OCI-LY3 (cell line): Measurements from ENCODE around the gene SMIM21.

Experiments
- H2AFZ ChIP-seq: fragments of 200-600, 300-600 bp; shearing (Covaris generic); 2 replicates; pipeline ENCODE4 v1.6.0; 2014; ENCODE audit warnings: antibody characterized with exemption, low read depth, low read length
- H3K27ac ChIP-seq: fragments of 200-600, 300-600 bp; sonication (generic); 2 replicates; pipeline ENCODE4 v1.5.1; 2014; ENCODE audit warnings: mild to moderate bottlenecking, low read length, moderate library complexity, mixed read lengths
- H3K27me3 ChIP-seq: fragments of 200-600, 300-600 bp; sonication (generic); 2 replicates; pipeline ENCODE4 v1.6.1; 2014; ENCODE audit warnings: low read depth, low read length, mixed read lengths
- H3K36me3 ChIP-seq: fragments of 200-600, 300-600 bp; sonication (generic); replicated peaks from 2 replicates; pipeline ENCODE3; 2014; ENCODE audit warnings: low read depth, low read length, mixed read lengths
- H3K4me1 ChIP-seq: fragments of 300-600, 200-600 bp; sonication (generic); 2 replicates; pipeline ENCODE4 v1.6.1; 2014; ENCODE audit warnings: low read length, mixed read lengths
- H3K4me2 ChIP-seq: fragments of 200-600, 300-600 bp; sonication (generic); 2 replicates; pipeline ENCODE4 v1.6.1; 2014; ENCODE audit warnings: low read length, mixed read lengths
- H3K4me3 ChIP-seq: fragments of 300-600, 200-600 bp; sonication (generic); 2 replicates; pipeline ENCODE4 v1.5.1; 2014; ENCODE audit warnings: antibody characterized with exemption, mild to moderate bottlenecking, low read length, moderate library complexity
- H3K79me2 ChIP-seq: fragments of 300-600, 200-600 bp; shearing (Covaris generic); 2 replicates; pipeline ENCODE4 v1.6.1; 2014; ENCODE audit warnings: mild to moderate bottlenecking, low read length, mixed read lengths
- H3K9ac ChIP-seq: fragments of 300-600, 200-600 bp; shearing (Covaris generic); 2 replicates; pipeline ENCODE4 v1.6.0; 2014; ENCODE audit warnings: mild to moderate bottlenecking, low read length, moderate library complexity
- H3K9me3 ChIP-seq: fragments of 200-600, 300-600 bp; shearing (Covaris generic); 2 replicates; pipeline ENCODE4 v1.6.1; 2014; ENCODE audit warnings: low read length, mixed read lengths; ENCODE audit not compliant: insufficient read depth
- H4K20me1 ChIP-seq: fragments of 200-600, 300-600 bp; sonication (generic); 2 replicates; pipeline ENCODE4 v1.6.1; 2016; ENCODE audit warnings: low read length, mixed read lengths; ENCODE audit not compliant: insufficient read depth
- CTCF ChIP-seq: fragments of 200-600, 300-600 bp; sonication (generic); IDR thresholded peaks from 2 replicates; pipeline ENCODE4 v1.5.1; 2014; ENCODE audit warnings: antibody characterized with exemption, low read length, low read depth
- EZH2phosphoT487 ChIP-seq: fragments of 200-600 bp; shearing (Covaris generic); IDR thresholded peaks from 2 replicates; pipeline ENCODE4 v1.6.1; 2018; ENCODE audit warnings: antibody characterized with exemption, mixed run types, low read depth

The SMIM21 gene

DNA sequence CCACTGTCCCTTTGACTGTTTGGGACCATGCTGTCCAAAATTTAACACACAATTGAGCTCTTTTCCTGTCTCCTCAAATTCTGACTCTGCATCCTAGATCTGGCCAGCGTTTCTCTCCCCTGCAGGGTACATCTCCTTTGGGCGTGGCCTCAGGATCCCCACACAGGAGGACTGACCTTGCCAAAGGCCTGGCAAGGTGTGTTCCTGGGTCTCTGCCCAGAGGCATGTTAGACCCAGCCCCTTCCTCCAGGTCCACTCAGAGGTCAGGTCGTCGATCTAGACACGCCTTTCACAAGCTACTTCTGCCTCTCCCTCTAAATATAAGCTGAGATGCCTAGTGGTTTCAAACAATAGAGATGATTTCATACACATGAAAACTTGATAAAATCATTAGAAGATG is 45.4 kb upstream of the SMIM21 start:
- no peaks in the 10 kb centered on the region for H3K9me3 ChIP-seq
- no peak overlapping the region for H3K27ac ChIP-seq
- TF ChIP-seq CTCF, result no peak
- TF ChIP-seq EZH2phosphoT487, result no peak
- H3K27me3 ChIP-seq, result no peaks in the 10 kb centered on the region
- H4K20me1 ChIP-seq, result no peaks in the 10 kb centered on the region
- H3K4me1 ChIP-seq, result peaks cover 2% of the 10 kb centered on the region; the same call in 1 of the 2 replicates
- H3K36me3 ChIP-seq, result no peaks in the 10 kb centered on the region
- no peak overlapping the region for H3K9ac ChIP-seq
- H2AFZ ChIP-seq, result no peak overlapping the region
- no peaks in the 10 kb centered on the region for H3K79me2 ChIP-seq
- H3K4me3 ChIP-seq, result no peak overlapping the region
- H3K4me2 ChIP-seq, result no peak overlapping the region

- Histone ChIP-seq H4K20me1 (no peaks in the 10 kb centered on the region), H3K27me3 (no peaks in the 10 kb centered on the region), H3K4me1 (no peaks in the 10 kb centered on the region), H3K4me3 (no peak overlapping the region), H3K9ac (no peak overlapping the region), H3K79me2 (no peaks in the 10 kb centered on the region), H3K9me3 (no peaks in the 10 kb centered on the region), H3K4me2 (no peak overlapping the region), H2AFZ (no peak overlapping the region), H3K36me3 (no peaks in the 10 kb centered on the region), H3K27ac (no peak overlapping the region)
- no peak for TF ChIP-seq CTCF
- TF ChIP-seq EZH2phosphoT487, result no peak
Observed at GRCh38 chr18:75472396-75472795, 44.9 kb upstream of the SMIM21 start.

DNA sequence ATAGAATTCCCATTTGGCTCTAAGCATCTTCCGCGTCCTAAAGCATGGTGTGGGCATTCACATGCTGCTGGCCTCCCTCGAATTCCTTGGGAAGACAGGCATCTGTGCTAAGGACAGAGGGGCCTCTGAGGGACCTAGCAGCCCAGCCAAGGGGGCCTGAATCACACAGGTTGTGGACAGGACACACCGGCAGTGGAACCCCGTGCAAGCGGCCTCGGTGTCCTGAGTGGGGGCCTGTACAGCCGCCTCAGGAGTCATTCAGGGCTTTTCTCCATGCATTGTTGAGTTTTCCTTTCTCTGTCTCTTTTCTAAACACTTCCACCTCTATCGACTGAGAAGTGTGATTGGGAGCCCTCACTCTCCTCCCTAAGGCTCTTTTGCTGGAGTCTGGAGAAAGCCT is 44.3 kb upstream of the SMIM21 start:
- Histone ChIP-seq H3K4me2 (no peak overlapping the region), H2AFZ (no peak overlapping the region), H3K9ac (no peak overlapping the region), H3K79me2 (no peaks in the 10 kb centered on the region), H4K20me1 (no peaks in the 10 kb centered on the region), H3K9me3 (no peaks in the 10 kb centered on the region), H3K4me3 (no peak overlapping the region), H3K27ac (no peak overlapping the region), H3K36me3 (no peaks in the 10 kb centered on the region), H3K27me3 (no peaks in the 10 kb centered on the region), H3K4me1 (no peaks in the 10 kb centered on the region)
- no peak for TF ChIP-seq CTCF

DNA sequence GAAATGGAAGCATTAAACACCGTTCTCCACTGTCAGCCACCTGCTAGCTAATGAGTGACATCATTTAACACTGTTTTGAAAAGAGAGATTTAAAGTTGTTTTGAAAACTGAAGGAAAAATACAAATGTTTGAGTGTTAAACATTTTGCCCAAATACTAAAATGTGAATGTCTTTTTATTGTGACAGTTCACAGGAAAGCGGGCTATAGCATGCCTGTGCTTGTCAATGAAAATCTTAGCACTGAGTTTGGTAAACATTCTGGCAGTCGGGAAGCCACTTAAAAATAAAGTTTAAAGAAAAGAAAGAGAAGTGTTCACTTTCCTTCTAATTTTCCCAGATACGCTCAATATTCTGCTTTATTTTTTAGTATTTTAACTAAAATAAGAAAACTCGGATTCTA is 40.3 kb upstream of the SMIM21 start:
- Histone ChIP-seq H3K27ac (no peak overlapping the region), H3K9me3 (no peaks in the 10 kb centered on the region), H3K4me1 (no peaks in the 10 kb centered on the region), H3K4me3 (no peak overlapping the region), H2AFZ (no peak overlapping the region), H4K20me1 (no peaks in the 10 kb centered on the region), H3K27me3 (no peaks in the 10 kb centered on the region), H3K4me2 (no peak overlapping the region), H3K79me2 (no peaks in the 10 kb centered on the region), H3K36me3 (no peaks in the 10 kb centered on the region), H3K9ac (no peak overlapping the region)
- TF ChIP-seq EZH2phosphoT487, result no peak
- TF ChIP-seq CTCF, result no peak
